ENCODE data around the gene BRD1. TPM values are rescaled to one million over a fixed set of nuclear protein-coding genes. Genes with fewer than 3 reads are reported as not detected.

BRD1 gene
- total RNA-seq, 2 experiments from 2014 or later, result 43.0 to 44.3 TPM

- no peak overlapping the region for H3K4me3 Mint-ChIP-seq
- peaks cover 29% of the 10 kb centered on the region for H3K4me1 Mint-ChIP-seq (ENCODE audit: low read depth)
- ATAC-seq (no peak), DNase-seq (no peak)
- no peaks in the 10 kb centered on the region for H3K9me3 Mint-ChIP-seq (ENCODE audit: insufficient read depth)
- H3K27me3 Mint-ChIP-seq (ENCODE audit: low read depth), result peaks cover 5% of the 10 kb centered on the region
- POLR2A ChIA-PET, result interaction anchor here (1.3 kb wide), 1 partner anchor 66 kb away, joined by 3 read pairs; no protein-coding TSS in a partner anchor
- CTCF ChIA-PET, result no interaction called here
- H3K36me3 Mint-ChIP-seq (ENCODE audit: low read depth), result no peaks in the 10 kb centered on the region
- peak overlapping the region; percentile 78 for H3K27ac Mint-ChIP-seq
Observed at GRCh38 chr22:49760280-49760629, 67.4 kb downstream of the BRD1 start.

GRCh38 chr22:49756676-49757075, 71.0 kb downstream of the BRD1 start:
- Mint-ChIP-seq H3K27me3 (ENCODE audit: low read depth) (peaks cover 5% of the 10 kb centered on the region), H3K4me1 (ENCODE audit: low read depth) (peaks cover 23% of the 10 kb centered on the region), H3K9me3 (ENCODE audit: insufficient read depth) (no peaks in the 10 kb centered on the region), H3K27ac (no peak overlapping the region), H3K4me3 (no peak overlapping the region), H3K36me3 (ENCODE audit: low read depth) (no peaks in the 10 kb centered on the region)
- DNase-seq, result no peak
- POLR2A ChIA-PET, result no interaction called here
- CTCF ChIA-PET, result no interaction called here
- no peak for ATAC-seq

GRCh38 chr22:49756201-49756600, 71.5 kb downstream of the BRD1 start:
- Mint-ChIP-seq H3K36me3 (ENCODE audit: low read depth) (no peaks in the 10 kb centered on the region), H3K27me3 (ENCODE audit: low read depth) (peaks cover 5% of the 10 kb centered on the region), H3K27ac (no peak overlapping the region), H3K4me1 (ENCODE audit: low read depth) (peaks cover 20% of the 10 kb centered on the region), H3K4me3 (no peak overlapping the region), H3K9me3 (ENCODE audit: insufficient read depth) (no peaks in the 10 kb centered on the region)
- DNase-seq (no peak), ATAC-seq (no peak)
- POLR2A ChIA-PET, result no interaction called here
- CTCF ChIA-PET, result no interaction called here

- Mint-ChIP-seq H3K4me1 (ENCODE audit: low read depth) (peaks cover 15% of the 10 kb centered on the region), H3K27ac (no peak overlapping the region), H3K36me3 (ENCODE audit: low read depth) (no peaks in the 10 kb centered on the region), H3K27me3 (ENCODE audit: low read depth) (peaks cover 5% of the 10 kb centered on the region), H3K4me3 (no peak overlapping the region), H3K9me3 (ENCODE audit: insufficient read depth) (no peaks in the 10 kb centered on the region)
- no peak for ATAC-seq
- CTCF ChIA-PET, result no interaction called here
- POLR2A ChIA-PET, result no interaction called here
- DNase-seq, result peak; percentile 10
Observed at GRCh38 chr22:49755631-49756001, 72.1 kb downstream of the BRD1 start.

- Mint-ChIP-seq H3K27ac (no peak overlapping the region), H3K9me3 (ENCODE audit: insufficient read depth) (no peaks in the 10 kb centered on the region), H3K27me3 (ENCODE audit: low read depth) (peaks cover 5% of the 10 kb centered on the region), H3K4me1 (ENCODE audit: low read depth) (peaks cover 8% of the 10 kb centered on the region), H3K36me3 (ENCODE audit: low read depth) (no peaks in the 10 kb centered on the region), H3K4me3 (no peak overlapping the region)
- ChIA-PET POLR2A (no interaction called here), CTCF (no interaction called here)
- no peak for ATAC-seq
- DNase-seq, result no peak
Observed at GRCh38 chr22:49754696-49755630, 72.7 kb downstream of the BRD1 start.

- peaks cover 5% of the 10 kb centered on the region for H3K27me3 Mint-ChIP-seq (ENCODE audit: low read depth)
- no peak for DNase-seq
- no peak overlapping the region for H3K4me3 Mint-ChIP-seq
- no peak for ATAC-seq
- H3K27ac Mint-ChIP-seq, result no peak overlapping the region
- H3K4me1 Mint-ChIP-seq (ENCODE audit: low read depth), result no peaks in the 10 kb centered on the region
- H3K36me3 Mint-ChIP-seq (ENCODE audit: low read depth), result no peaks in the 10 kb centered on the region
- ChIA-PET POLR2A (interaction anchor here (0.5 kb wide), 1 partner anchor 547 kb away, joined by 3 read pairs; no protein-coding TSS in a partner anchor), CTCF (no interaction called here)
- no peaks in the 10 kb centered on the region for H3K9me3 Mint-ChIP-seq (ENCODE audit: insufficient read depth)
Observed at GRCh38 chr22:49753961-49754695, 73.5 kb downstream of the BRD1 start.

GRCh38 chr22:49753276-49753890, 74.3 kb downstream of the BRD1 start:
- Mint-ChIP-seq H3K27me3 (ENCODE audit: low read depth) (peaks cover 4% of the 10 kb centered on the region), H3K9me3 (ENCODE audit: insufficient read depth) (no peaks in the 10 kb centered on the region), H3K36me3 (ENCODE audit: low read depth) (no peaks in the 10 kb centered on the region), H3K4me1 (ENCODE audit: low read depth) (no peaks in the 10 kb centered on the region), H3K4me3 (no peak overlapping the region), H3K27ac (no peak overlapping the region)
- ATAC-seq, result no peak
- ChIA-PET POLR2A (interaction anchor here (0.5 kb wide), 1 partner anchor 546 kb away, joined by 3 read pairs; no protein-coding TSS in a partner anchor), CTCF (no interaction called here)
- no peak for DNase-seq

- CTCF ChIA-PET, result no interaction called here
Observed at GRCh38 chr22:49752598-49753091, 75.0 kb downstream of the BRD1 start.

GRCh38 chr22:49751966-49752597, 75.6 kb downstream of the BRD1 start:
- no peak for DNase-seq
- ChIA-PET POLR2A (no interaction called here), CTCF (no interaction called here)
- no peaks in the 10 kb centered on the region for H3K4me1 Mint-ChIP-seq (ENCODE audit: low read depth)
- peaks cover 3% of the 10 kb centered on the region for H3K36me3 Mint-ChIP-seq (ENCODE audit: low read depth)
- H3K9me3 Mint-ChIP-seq (ENCODE audit: insufficient read depth), result peaks cover 8% of the 10 kb centered on the region
- ATAC-seq, result no peak
- H3K4me3 Mint-ChIP-seq, result no peak overlapping the region
- H3K27me3 Mint-ChIP-seq (ENCODE audit: low read depth), result peaks cover 3% of the 10 kb centered on the region
- no peak overlapping the region for H3K27ac Mint-ChIP-seq

More at GRCh38 chr22:49752598-49753091, 75.0 kb downstream of the BRD1 start:
- no peak for ATAC-seq
- POLR2A ChIA-PET, result no interaction called here
- peaks cover 1% of the 10 kb centered on the region for H3K36me3 Mint-ChIP-seq (ENCODE audit: low read depth)
- DNase-seq, result no peak
- H3K4me1 Mint-ChIP-seq (ENCODE audit: low read depth), result no peaks in the 10 kb centered on the region
- no peak overlapping the region for H3K27ac Mint-ChIP-seq
- H3K4me3 Mint-ChIP-seq, result no peak overlapping the region
- H3K27me3 Mint-ChIP-seq (ENCODE audit: low read depth), result peaks cover 2% of the 10 kb centered on the region
- peaks cover 4% of the 10 kb centered on the region for H3K9me3 Mint-ChIP-seq (ENCODE audit: insufficient read depth)

GRCh38 chr22:49751318-49751965, 76.2 kb downstream of the BRD1 start:
- POLR2A ChIA-PET, result no interaction called here
- no peak for DNase-seq
- Mint-ChIP-seq H3K4me1 (ENCODE audit: low read depth) (no peaks in the 10 kb centered on the region), H3K27ac (no peak overlapping the region), H3K4me3 (no peak overlapping the region), H3K36me3 (ENCODE audit: low read depth) (peaks cover 3% of the 10 kb centered on the region), H3K27me3 (ENCODE audit: low read depth) (peaks cover 3% of the 10 kb centered on the region), H3K9me3 (ENCODE audit: insufficient read depth) (peaks cover 14% of the 10 kb centered on the region)
- CTCF ChIA-PET, result no interaction called here
- no peak for ATAC-seq

- DNase-seq, result no peak
- H3K9me3 Mint-ChIP-seq (ENCODE audit: insufficient read depth), result peaks cover 29% of the 10 kb centered on the region
- POLR2A ChIA-PET, result no interaction called here
- no peak overlapping the region for H3K27ac Mint-ChIP-seq
- no peak for ATAC-seq
- no peak overlapping the region for H3K4me3 Mint-ChIP-seq
- H3K27me3 Mint-ChIP-seq (ENCODE audit: low read depth), result peaks cover 7% of the 10 kb centered on the region
- CTCF ChIA-PET, result no interaction called here
- H3K36me3 Mint-ChIP-seq (ENCODE audit: low read depth), result peaks cover 7% of the 10 kb centered on the region
- no peaks in the 10 kb centered on the region for H3K4me1 Mint-ChIP-seq (ENCODE audit: low read depth)
Observed at GRCh38 chr22:49749885-49750510, 77.7 kb downstream of the BRD1 start.

All from activated CD8-positive, alpha-beta T cell treated with anti-CD3 and anti-CD28 coated beads, Interleukin-2, amount 10 ng/mL, durations not matched to agents 7 days and 5 days (primary cell).